Ammon's horn (tissue), 1 donor: ENCODE measurements around the gene KRT32.
"Not testable (repeated sequence)": the region's sequence is repeated elsewhere in the genome, so short reads cannot be mapped to it uniquely, and the experiment has no call there.

Source experiments
- DNase-seq: peaks from one replicate; pipeline ENCODE4 v3.0.0-alpha.2; 2016; ENCODE audit warnings: low spot score

The KRT32 gene

DNA sequence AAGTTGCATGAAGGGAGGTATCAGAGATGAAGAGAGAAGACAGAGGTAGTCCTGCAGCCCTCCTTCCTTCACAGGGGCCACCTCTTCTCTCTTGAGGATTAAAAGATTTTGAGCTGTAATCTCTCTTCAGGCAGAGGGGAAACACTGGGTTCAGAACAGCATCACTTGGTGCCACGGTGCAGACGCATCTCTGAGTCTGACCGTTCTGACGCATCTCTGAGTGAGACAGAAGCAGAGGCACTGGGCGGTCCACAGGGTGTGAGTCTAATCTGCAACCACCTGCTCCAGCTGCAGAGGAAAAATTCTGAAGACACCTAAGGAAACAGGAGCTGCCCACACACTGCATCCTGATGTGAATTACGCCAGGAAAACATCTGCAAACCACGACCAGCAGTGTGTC is 37.5 kb downstream of the KRT32 start:
- no peak for DNase-seq

GRCh38 chr17:41428591-41429291 is 38.4 kb downstream of the KRT32 start:
- DNase-seq: no peak

- no peak for DNase-seq
Observed at GRCh38 chr17:41424111-41424635, 43.0 kb downstream of the KRT32 start, which contains the start of gene KRT37. Gene KRT37, minus strand, starts transcription at chr17:41424585. Its CDS starts 62 bp downstream, at chr17:41424523.

DNA sequence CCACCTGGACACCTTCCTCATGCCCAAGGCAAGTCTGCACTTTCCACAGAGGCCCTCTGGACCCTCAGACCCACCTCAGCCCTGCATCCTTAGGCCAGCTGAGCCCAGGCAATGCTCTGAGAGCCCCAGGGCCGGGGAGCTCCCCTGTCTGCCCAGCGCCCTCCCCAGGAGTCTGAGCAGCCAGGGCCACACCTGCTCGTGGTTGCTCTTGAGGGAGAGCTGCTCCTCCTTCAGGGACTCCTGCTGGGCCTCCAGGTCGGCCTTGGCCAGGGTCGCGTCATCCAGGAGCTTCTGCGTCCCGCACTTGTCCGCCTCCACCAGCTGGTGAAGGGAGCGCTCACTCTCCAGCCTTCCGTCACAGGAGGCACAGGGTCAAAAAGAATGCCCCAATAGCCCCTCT is 44.6 kb downstream of the KRT32 start:
- DNase-seq: not testable (repeated sequence)

DNA sequence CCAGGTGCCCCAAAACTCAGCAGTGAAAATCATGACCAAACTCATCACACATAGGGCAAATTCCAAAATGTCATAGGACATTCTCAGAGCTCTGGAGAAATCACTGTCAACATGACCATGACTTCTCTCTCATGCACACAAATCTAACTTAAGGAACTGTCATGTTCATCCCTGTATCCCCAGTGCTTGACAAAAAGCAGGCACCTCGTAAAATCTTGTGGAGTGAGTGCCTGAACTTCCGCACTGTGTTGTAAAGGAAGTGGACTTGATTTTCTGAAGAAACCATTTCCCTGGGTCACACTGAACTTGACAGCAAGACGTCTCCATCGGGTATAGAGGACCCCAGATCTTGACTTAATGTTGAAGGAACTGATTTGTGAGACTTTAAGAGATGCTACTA is 45.6 kb downstream of the KRT32 start:
- no peak for DNase-seq

DNA sequence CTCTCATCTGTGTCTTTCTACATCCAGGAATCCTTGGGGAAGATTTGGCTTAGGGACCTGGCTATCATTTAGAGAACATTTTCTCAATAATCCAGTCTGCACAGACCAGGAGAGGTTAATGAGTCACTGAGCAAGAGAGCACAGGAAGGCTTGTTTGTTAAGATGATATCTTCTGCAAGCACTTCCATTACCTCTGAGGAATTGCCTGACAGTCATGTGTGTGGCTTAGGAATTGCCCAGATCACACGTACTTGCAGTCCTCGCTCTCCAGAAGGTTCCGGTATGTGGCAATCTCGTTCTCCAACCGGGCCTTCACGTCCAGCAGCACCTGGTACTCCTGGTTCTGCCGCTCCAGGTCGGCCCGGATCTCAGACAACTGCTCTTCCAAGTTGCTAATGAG is 46.1 kb downstream of the KRT32 start:
- DNase-seq: no peak

DNA sequence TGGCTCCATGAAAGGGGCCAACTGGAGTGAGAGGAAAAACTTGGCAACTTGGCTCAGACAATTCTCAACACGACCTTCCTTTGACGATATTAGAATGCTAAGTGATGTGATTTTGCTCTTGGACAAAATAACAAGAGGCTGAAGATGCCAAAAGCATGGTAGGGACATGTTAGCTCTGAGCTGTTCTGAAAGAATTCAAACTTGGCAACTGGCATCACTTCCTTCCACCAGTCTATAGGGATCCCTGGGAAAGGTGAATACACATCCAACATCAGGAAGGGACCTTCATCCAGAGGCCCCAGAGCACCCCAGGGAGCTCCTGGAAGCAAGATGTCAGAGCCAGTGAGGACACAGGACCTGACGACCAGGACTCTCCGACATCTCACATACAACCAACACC is 47.1 kb downstream of the KRT32 start:
- DNase-seq: no peak

DNA sequence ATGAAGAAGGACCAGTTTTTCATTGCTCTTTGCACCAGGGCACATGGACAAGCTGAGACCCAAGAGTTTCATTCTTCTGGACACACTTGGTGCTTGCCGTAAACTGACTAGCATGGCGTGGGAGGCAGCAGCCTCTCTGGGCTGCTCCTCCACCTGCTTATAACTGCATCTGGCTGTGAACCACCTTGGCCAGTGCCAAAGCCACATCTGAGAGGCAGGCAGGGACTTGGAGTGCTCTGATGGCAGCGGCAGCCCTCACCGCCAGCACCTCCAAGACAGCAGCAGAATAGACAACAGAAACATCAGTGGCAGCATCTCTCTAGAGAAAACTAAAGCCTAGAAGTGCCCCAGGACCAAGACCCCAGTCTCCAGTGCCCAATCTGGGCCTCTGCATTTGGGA is 47.5 kb downstream of the KRT32 start:
- DNase-seq: no peak

- no peak for DNase-seq
Observed at GRCh38 chr17:41418116-41418860, 48.9 kb downstream of the KRT32 start.

DNA sequence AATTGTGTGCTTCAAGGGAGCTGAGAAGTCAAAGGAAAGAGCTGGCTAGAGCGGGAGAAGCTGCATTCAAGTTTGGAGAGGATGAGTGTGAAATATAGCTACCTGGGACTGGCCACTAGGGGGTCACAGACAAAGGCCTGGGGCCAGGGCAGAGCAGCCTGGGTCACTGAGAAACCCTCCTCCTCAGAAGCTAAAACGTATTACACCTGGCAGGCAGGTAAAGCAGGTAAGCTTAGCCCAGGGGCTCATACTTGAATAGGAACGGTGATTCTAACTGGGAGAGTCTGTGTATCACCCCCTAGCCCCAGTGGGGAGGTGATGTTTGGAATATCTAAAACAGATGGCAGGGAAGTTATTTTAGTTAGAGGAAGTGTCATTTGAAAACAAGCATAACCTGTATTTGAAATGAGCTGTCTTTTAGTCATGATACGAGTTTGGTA is 49.6 kb downstream of the KRT32 start:
- no peak for DNase-seq

- DNase-seq: no peak
Observed at GRCh38 chr17:41417127-41417526, 50.1 kb downstream of the KRT32 start.

GRCh38 chr17:41416479-41416878 is 50.7 kb downstream of the KRT32 start:
- DNase-seq: no peak

DNA sequence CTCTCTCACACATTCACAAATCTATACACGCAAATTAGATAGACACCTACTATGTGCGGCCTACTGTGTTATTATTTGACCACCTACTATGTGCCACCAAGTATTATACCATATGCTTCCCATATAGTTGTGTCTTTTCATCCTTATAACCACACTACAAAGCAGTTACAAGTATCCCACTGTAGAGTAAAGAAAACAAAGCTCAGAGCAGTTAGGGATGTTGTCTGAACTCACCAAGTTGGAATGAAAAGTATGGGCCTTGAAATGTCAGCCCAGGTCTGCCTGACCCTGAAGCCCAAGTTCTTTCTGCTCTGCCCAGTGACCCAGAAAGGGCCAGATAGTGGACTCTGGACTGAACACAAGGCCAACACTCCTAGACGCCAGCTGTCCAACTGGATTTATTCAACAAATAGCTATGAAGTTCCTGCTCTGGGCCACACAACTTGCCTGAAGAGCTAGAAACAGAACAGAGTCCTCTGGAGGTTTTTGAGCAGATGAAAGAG is 51.3 kb downstream of the KRT32 start:
- DNase-seq: no peak

DNA sequence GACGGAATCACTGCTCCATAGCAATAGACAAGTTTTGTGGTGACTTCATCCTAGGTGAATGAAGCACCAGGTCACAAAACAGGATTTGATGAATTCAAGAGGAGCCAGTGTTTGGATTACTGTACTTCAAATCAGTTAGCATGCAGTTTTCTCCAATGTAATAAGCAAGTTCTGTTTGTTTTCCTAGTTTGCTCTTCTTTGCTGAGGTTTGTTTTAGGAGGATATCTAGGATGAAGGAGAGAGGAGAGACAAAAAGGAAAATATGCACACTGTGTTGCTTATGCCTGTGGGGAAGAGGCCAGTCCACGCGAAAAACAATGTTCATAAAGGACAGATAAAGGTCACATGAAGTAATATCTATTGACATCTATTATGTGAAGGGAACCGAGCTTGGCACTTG is 51.8 kb downstream of the KRT32 start:
- no peak for DNase-seq

DNA sequence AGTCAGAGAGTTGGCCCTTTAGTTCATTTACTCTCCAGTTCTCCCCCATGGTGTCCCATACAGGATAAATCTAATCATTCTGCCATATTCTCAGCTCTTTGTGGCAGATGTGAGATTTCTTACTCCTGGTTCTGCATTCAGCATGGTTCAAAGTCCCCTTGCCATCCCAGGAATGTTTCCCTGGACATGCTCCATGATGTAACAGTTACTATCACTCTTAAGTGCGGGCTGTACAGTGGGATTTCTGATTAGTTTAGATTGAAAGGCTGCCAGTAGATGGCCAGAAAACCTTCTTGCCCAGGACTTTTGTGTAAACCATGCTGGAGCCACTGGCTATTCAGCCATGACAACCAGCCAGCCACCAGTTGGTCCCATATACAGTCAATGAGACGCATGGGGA is 53.2 kb downstream of the KRT32 start:
- DNase-seq: no peak

- DNase-seq: no peak
Observed at GRCh38 chr17:41413353-41413957, 53.7 kb downstream of the KRT32 start.

DNA sequence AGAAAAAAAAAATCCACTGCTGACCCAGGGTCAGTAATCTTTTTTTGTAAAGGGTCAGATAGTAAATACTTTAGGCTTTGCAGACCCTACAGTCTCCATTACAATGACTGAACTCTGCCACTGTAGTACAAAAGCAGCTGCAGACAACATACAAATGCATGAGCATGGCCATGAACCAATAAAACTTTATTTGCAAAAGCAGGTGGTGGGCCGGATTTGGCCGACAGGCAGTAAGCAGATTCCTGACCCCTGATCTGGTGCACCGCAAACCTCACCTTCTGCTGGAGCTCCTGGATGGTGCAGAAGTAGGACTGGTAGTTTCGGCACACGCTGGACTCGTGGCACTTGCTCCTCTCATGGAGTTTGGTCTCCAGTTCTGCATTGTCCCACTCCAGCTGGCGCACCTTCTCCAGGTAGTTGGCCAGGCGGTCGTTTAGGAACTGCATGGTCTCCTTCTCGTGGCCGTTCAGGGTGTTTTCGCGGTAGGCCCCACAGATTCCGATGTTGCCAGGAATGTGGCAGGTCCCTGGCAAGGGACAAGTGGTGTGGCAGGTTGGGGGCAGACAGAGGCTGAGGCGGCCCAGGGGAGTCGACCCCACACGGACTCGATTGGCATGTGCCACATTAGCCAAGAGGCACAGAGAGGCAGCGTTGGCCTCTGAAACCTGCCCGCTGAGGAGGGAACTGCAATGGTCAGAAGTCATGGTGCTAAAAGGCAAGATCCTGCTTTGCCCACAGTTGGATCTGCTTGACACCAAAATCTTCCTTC is 55.9 kb downstream of the KRT32 start:
- no peak for DNase-seq
